Anterior cingulate cortex (tissue), 58 donors: Measurements from ENCODE around the gene JAKMIP1.

ENCODE experiments used
- DNase-seq, 58 donors: peaks; one replicate each; lab custom pipeline; 2025; lab: John Stamatoyannopoulos, UW

The JAKMIP1 gene

GRCh38 chr4:5982156-5982973 lies 218.0 kb downstream of the JAKMIP1 start:
- DNase-seq, result no peak

GRCh38 chr4:5980436-5981155 lies 219.8 kb downstream of the JAKMIP1 start:
- DNase-seq, result peak in 1 of 58 donors; percentile 12

GRCh38 chr4:5979981-5980380 lies 220.4 kb downstream of the JAKMIP1 start:
- DNase-seq, result peak in 2 of 58 donors; percentile 10 to 14

GRCh38 chr4:5976921-5977320 lies 223.4 kb downstream of the JAKMIP1 start:
- no peak for DNase-seq

DNA sequence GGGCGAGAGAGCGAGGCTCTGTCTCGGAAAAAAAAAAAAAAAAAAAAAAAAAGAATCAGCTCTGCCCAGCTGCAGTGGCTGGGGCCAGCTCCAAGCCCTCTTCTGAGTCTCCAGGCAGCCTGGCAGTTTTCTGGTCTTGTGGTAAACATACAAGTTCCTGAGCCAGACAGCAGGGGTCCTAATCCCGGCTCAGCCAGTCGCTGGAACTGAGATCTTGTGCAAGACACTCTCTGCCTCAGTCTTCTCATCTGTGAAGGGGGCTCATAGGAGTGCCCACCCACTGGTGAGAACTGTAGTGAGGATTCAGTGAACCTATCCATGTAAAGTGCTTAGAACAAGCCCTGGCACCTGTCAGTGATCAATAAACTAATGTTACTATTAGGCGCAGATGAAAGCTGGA lies 223.9 kb downstream of the JAKMIP1 start:
- DNase-seq, result no peak
